ENCODE data around the gene ANXA4. TPM values are rescaled to one million over a fixed set of nuclear protein-coding genes. Genes with fewer than 3 reads are reported as not detected.
"Not testable (repeated sequence)": the region's sequence is repeated elsewhere in the genome, so short reads cannot be mapped to it uniquely, and the experiment has no call there.

Gene ANXA4
- total RNA-seq, 1 donor from 2014 or later = 29.1 TPM

GRCh38 chr2:69797836-69798289 is 55.9 kb downstream of the ANXA4 start:
- no peak for DNase-seq (ENCODE audit: low spot score in 2 of 2)
- H3K27ac ChIP-seq = peak overlapping the region; percentile 84 to 85
- peak overlapping the region in 1 of 2 donors; percentile 64 for H3K4me3 ChIP-seq
- TF ChIP-seq CTCF (IDR thresholded peaks at IDR 0.05) = no peak
- no peaks in the 10 kb centered on the region for H3K27me3 ChIP-seq
- intact Hi-C loops (cut with DNase I) = no loop called here
- H3K9me3 ChIP-seq = no peaks in the 10 kb centered on the region
- H3K36me3 ChIP-seq = peaks cover 0 to 5% of the 10 kb centered on the region in 2 donors
- H3K4me1 ChIP-seq = peaks cover 0 to 13% of the 10 kb centered on the region in 2 donors

- H3K4me1 ChIP-seq = peaks cover 0 to 13% of the 10 kb centered on the region in 2 donors
- H3K9me3 ChIP-seq = no peaks in the 10 kb centered on the region
- no peak for DNase-seq (ENCODE audit: low spot score in 2 of 2)
- peak overlapping the region; percentile 84 to 85 for H3K27ac ChIP-seq
- no peaks in the 10 kb centered on the region for H3K27me3 ChIP-seq
- no peak for TF ChIP-seq CTCF (IDR thresholded peaks at IDR 0.05)
- intact Hi-C loops (cut with DNase I) = no loop called here
- H3K36me3 ChIP-seq = peaks cover 0 to 5% of the 10 kb centered on the region in 2 donors
- peak overlapping the region; percentile 49 to 64 for H3K4me3 ChIP-seq
These were observed 56.5 kb downstream of the ANXA4 start for GRCh38 chr2:69798290-69798908.

GRCh38 chr2:69798909-69799526 is 57.1 kb downstream of the ANXA4 start:
- TF ChIP-seq CTCF (IDR thresholded peaks at IDR 0.05) = no peak
- H3K27me3 ChIP-seq = no peaks in the 10 kb centered on the region
- no peak for DNase-seq (ENCODE audit: low spot score in 2 of 2)
- H3K9me3 ChIP-seq = no peaks in the 10 kb centered on the region
- H3K27ac ChIP-seq = peak overlapping the region; percentile 84 to 85
- H3K4me3 ChIP-seq = peak overlapping the region; percentile 49 to 64
- intact Hi-C loops (cut with DNase I) = no loop called here
- peaks cover 0 to 13% of the 10 kb centered on the region in 2 donors for H3K4me1 ChIP-seq
- peaks cover 0 to 5% of the 10 kb centered on the region in 2 donors for H3K36me3 ChIP-seq

- Histone ChIP-seq H3K36me3 (peaks cover 20 to 24% of the 10 kb centered on the region in 2 donors), H3K4me1 (peaks cover 0 to 13% of the 10 kb centered on the region in 2 donors), H3K4me3 (no peak overlapping the region), H3K9me3 (no peaks in the 10 kb centered on the region), H3K27ac (no peak overlapping the region), H3K27me3 (no peaks in the 10 kb centered on the region)
- intact Hi-C loops (cut with DNase I) = no loop called here
- no peak for DNase-seq (ENCODE audit: low spot score in 2 of 2)
- TF ChIP-seq CTCF (IDR thresholded peaks at IDR 0.05) = no peak
These were observed 59.9 kb downstream of the ANXA4 start for GRCh38 chr2:69801745-69802290.

GRCh38 chr2:69802781-69803367 is 60.9 kb downstream of the ANXA4 start:
- intact Hi-C loops (cut with DNase I); H3K4me3 ChIP-seq; H3K27ac ChIP-seq; H3K27me3 ChIP-seq; H3K9me3 ChIP-seq; H3K4me1 ChIP-seq; DNase-seq (ENCODE audit: low spot score in 2 of 2): not testable (repeated sequence)
- peaks cover 31 to 34% of the 10 kb centered on the region in 2 donors for H3K36me3 ChIP-seq

- Histone ChIP-seq H3K4me1 (peaks cover 0 to 2% of the 10 kb centered on the region in 2 donors), H3K27me3 (no peaks in the 10 kb centered on the region), H3K4me3 (no peak overlapping the region), H3K27ac (no peak overlapping the region), H3K9me3 (no peaks in the 10 kb centered on the region), H3K36me3 (peaks cover 43 to 49% of the 10 kb centered on the region in 2 donors)
- DNase-seq (ENCODE audit: low spot score in 2 of 2) = no peak
- intact Hi-C loops (cut with DNase I) = no loop called here
- TF ChIP-seq CTCF (IDR thresholded peaks at IDR 0.05) = no peak
These were observed 62.5 kb downstream of the ANXA4 start for GRCh38 chr2:69804416-69804815.
